K562 (cell line): ENCODE data around the gene MTARC2.

Source experiments
- CHD2 ChIP-seq: IDR thresholded peaks from 2 replicates; pipeline ENCODE4 v1.6.1; 2011; ENCODE audit warnings: low read depth, low read length
- HMG20B ChIP-seq: fragments of 250-450 bp; sonication (Bioruptor Pico); IDR thresholded peaks from 2 replicates; pipeline ENCODE4 v1.5.0; 2021; ENCODE audit warnings: mild to moderate bottlenecking
- NRF1 ChIP-seq, 2 experiments: fragments of 450-650 bp; IDR thresholded peaks in 1 of 2; conservative IDR thresholded peaks in 1 of 2; 2 replicates each; pipeline ENCODE4 v1.6.1; 2014; ENCODE audit warnings: mild to moderate bottlenecking in 2 of 2
- POLR2A ChIP-seq: fragments of 450-650 bp; conservative IDR thresholded peaks from 2 replicates; pipeline ENCODE4 v1.6.1; 2016
- RAD21 ChIP-seq, 2 experiments: fragments of 250-450 bp in 1 of 2; fragments of 450-650 bp in 1 of 2; sonication (Bioruptor Pico) in 1 of 2; formaldehyde crosslinking in 1 of 2; IDR thresholded peaks in 1 of 2; conservative IDR thresholded peaks in 1 of 2; 2 replicates each; pipeline versions ENCODE4 v1.4.0 to v1.8.0; 2020 to 2022; ENCODE audit warnings: mild to moderate bottlenecking in 2 of 2, moderate library complexity in 1 of 2
- SMARCB1 ChIP-seq: IDR thresholded peaks from 2 replicates; pipeline ENCODE4 v1.6.1; 2011; ENCODE audit warnings: improper control_type of control experiment, low read depth; ENCODE audit not compliant: insufficient read length
- TCF7 ChIP-seq: sonication (generic); IDR thresholded peaks from 2 replicates; pipeline ENCODE4 v1.6.1; 2016; ENCODE audit warnings: antibody characterized with exemption, borderline replicate concordance
- U2AF2 ChIP-seq: fragments of 200-400 bp; formaldehyde crosslinking; optimal IDR thresholded peaks from 2 replicates; pipeline ENCODE3; 2017; ENCODE audit warnings: low read depth, mild to moderate bottlenecking, low read length
- TF ChIP-seq, protein P1 (sequence below), 3 experiments: IDR thresholded peaks in 2 of 3; conservative IDR thresholded peaks in 1 of 3; 2 replicates each; pipeline ENCODE4 v1.5.1; 2011 to 2012; ENCODE audit warnings: low read length in 3 of 3, mild to moderate bottlenecking in 3 of 3, control low read depth in 2 of 3, improper control_type of control experiment in 1 of 3, inconsistent platforms in 1 of 3, low read depth in 1 of 3, mixed read lengths in 1 of 3, moderate library complexity in 1 of 3; ENCODE audit not compliant: insufficient read depth in 2 of 3

DNA sequence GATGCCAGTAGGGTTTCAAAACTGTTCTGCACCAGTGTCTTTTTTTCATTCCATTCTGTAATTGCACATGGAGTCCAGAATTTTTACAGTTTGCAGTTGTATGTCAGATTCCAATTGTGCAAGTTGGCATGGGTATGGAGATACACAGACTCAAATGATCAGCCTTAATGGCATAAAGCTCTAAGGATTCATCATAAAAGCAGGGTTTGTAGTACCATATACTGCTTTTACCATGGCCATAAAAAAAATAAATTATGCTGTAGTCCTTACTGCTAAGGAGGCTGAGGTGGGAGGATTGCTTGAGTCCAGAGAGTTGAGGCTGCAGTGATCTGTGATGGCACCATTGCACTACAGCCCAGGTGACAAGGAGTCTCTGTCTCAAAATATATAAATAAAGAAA, 48.9 kb downstream of the MTARC2 start:
- TF ChIP-seq SMARCB1 (no peak), HMG20B (CRISPR knock-in tag) (no peak), CHD2 (no peak), RAD21 (CRISPR knock-in tag; conservative IDR thresholded peaks at IDR 0.05 in 1 of 2, IDR thresholded peaks at IDR 0.05 in 1 of 2) (no peak), POLR2A (no peak), TCF7 (no peak), NRF1 (conservative IDR thresholded peaks at IDR 0.05 in 1 of 2, IDR thresholded peaks at IDR 0.05 in 1 of 2) (no peak), U2AF2 (no peak)
- TF ChIP-seq, protein P1, sequence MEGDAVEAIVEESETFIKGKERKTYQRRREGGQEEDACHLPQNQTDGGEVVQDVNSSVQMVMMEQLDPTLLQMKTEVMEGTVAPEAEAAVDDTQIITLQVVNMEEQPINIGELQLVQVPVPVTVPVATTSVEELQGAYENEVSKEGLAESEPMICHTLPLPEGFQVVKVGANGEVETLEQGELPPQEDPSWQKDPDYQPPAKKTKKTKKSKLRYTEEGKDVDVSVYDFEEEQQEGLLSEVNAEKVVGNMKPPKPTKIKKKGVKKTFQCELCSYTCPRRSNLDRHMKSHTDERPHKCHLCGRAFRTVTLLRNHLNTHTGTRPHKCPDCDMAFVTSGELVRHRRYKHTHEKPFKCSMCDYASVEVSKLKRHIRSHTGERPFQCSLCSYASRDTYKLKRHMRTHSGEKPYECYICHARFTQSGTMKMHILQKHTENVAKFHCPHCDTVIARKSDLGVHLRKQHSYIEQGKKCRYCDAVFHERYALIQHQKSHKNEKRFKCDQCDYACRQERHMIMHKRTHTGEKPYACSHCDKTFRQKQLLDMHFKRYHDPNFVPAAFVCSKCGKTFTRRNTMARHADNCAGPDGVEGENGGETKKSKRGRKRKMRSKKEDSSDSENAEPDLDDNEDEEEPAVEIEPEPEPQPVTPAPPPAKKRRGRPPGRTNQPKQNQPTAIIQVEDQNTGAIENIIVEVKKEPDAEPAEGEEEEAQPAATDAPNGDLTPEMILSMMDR (IDR thresholded peaks at IDR 0.05 in 2 of 3, conservative IDR thresholded peaks at IDR 0.05 in 1 of 3; ENCODE audit: insufficient read depth in 2 of 3, low read depth in 1 of 3, low read length in 3 of 3): no peak
